ENCODE data around the gene SLC35G1.

DNA sequence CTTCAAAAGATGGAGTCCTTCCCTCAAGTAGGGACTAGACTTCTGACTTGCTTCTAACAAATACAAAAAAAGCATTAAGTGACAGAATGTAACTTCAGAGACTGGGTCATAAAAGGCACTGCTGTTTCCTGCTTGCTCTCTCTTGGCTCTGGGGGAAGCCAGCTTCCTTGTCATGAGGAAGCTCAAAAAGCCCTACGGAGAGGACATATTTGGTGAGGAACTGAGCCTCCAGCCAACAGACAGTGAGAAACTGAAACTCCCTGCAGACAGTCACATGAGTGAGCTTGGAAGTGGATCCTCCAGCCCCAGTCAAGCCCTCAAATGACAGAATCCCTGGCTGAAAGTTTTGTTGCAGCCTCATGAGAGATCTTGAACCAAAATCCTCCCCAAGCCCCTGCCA is 26.3 kb upstream of the SLC35G1 start:
- no peak for TF ChIP-seq CTCF (IDR thresholded peaks at IDR 0.05)
- no peak for TF ChIP-seq POLR2A (IDR thresholded peaks at IDR 0.05)
